Dermis blood vessel endothelial cell (primary cell): ENCODE measurements around the gene BLVRA. TPM values are rescaled to one million over a fixed set of nuclear protein-coding genes. Genes with fewer than 3 reads are reported as not detected.
"Not testable (repeated sequence)": the region's sequence is repeated elsewhere in the genome, so short reads cannot be mapped to it uniquely, and the experiment has no call there.

Experiments
- DNase-seq: peaks from one replicate; pipeline ENCODE4 v3.0.0; 2010
- total RNA-seq: library from RNA; depleted of rRNA; stranded (reverse); fragments of >200 nt; gene quantifications from 2 replicates; pipeline ENCODE4 v1.2.3, GENCODE V29; 2014

Gene BLVRA
- total RNA-seq, 1 donor from 2014 or later, result 32.0 TPM

DNA sequence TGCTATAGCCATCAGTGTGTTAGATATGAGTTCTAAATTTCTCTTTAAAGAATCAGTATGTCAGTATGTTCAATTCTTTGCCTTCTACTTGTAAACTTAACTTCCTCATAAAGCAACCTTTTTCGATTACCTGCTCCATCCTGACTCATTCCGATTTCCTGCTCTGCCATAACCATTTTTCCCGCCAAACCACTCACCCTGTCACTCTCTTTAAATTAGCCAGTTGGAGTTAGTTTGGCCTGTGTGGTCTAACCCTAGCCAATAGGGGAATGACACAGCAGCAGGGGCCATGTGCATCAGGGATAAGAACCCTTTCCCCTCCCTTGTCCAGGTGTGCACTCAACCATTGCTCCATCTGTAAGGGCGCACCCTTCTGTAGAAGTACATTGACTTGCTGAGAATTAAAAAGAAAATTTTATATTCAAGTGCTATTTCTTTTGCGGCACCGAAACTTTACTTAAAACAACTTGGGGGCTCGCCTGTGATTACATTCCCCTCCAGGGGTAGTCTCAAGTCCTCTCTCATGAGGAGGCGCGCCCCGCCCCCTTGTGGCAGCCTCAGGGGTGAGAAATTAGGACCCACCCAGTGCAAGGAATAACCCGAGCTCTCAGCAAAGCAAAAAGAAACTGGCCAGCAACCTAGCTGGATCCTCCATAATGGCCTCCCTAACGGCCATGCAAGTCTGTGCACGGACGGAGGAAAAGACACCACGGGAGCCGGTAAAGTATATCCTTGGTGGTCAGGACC lies 51.9 kb downstream of the BLVRA start:
- DNase-seq, result peak; percentile 5

DNA sequence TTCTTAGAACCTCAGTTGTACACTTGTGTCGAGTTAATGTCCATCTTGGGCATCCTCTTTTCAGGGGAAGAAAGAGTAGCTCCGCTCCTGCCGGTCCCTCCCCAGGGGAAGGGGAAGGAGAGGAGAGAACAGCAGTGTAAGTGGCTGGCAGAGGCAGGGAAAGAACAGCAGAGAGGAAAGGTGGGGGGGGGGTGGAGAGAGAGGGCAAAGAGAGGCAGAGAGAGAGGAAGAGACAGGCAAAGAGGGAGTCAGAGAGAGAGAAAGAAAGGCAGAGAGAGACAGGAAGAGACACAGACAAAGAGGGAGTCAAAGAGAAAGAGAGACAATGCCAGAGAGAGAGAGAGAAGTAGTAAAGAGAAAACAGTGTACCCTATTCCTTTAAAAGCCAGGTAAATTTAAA lies 56.9 kb downstream of the BLVRA start:
- DNase-seq, result no peak

DNA sequence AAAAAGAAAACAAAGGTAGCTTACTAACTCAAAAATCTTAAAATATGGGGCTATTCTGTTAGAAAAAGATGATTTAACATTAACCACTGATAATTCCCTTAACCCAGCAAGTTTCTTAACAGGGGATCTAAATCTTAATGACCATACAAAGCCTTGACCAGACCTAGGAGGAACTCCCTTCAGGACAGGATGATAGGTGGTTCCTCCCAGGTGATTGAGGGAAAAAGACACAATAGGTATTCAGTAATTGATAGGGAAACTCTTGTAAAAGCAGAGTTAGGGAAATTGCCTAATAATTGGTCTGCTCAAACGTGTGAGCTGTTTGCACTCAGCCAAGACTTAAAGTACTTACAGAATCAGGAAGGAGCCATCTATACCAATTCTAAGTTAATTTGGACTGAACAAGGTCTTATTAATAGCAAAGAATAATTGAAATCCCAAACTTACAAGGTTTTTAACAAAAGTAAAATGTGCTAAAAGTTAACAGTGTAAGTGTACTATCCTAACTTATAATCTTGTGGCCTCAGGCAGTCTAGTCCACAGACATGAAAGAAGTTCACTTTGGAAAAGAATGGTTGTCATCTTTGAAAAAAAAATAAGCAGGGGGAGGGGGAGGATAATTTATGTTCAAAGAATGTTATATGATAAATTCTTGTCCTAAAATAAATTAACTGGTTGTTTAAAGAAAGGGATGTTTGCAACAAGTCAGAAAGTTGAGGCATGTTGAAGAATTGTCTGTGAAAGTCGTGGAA lies 57.7 kb downstream of the BLVRA start:
- DNase-seq, result not testable (repeated sequence)

DNA sequence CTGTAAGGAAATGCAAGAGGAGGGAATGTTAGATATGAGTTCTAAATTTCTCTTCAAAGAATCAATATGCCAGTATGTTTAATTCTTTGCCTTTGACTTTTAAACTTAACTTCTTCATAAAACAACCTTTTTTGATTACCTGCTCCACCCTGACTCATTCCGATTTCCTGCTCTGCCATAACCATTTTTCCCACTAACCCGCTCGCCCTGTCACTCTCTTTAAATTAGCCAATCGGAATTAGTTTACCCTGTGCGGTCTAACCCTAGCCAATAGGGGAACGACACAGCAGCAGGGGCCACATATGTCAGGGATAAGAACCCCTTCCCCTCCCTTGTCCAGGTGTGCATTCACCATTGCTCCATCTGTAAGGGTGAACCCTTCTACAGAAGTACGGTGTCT lies 64.9 kb downstream of the BLVRA start:
- not testable (repeated sequence) for DNase-seq

DNA sequence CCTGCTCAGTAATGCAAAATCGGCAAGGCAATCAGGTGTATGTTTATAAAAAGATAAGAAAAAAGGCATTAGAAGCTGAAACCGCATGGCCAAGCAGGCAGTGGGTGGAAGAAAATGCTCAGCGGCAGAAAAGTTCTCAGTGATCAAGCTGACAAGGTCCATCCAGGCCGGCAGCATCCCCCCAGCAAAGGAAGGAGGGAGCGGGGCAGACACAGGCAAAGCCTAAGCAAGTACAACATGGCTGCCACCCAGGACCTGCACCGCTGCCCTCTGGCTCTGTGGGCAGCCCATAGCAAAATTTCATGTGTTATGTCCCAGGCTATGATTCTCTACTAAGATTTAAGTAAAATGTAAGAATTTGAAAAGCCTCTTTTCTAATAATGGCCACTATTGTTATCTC lies 65.5 kb downstream of the BLVRA start:
- DNase-seq, result no peak

DNA sequence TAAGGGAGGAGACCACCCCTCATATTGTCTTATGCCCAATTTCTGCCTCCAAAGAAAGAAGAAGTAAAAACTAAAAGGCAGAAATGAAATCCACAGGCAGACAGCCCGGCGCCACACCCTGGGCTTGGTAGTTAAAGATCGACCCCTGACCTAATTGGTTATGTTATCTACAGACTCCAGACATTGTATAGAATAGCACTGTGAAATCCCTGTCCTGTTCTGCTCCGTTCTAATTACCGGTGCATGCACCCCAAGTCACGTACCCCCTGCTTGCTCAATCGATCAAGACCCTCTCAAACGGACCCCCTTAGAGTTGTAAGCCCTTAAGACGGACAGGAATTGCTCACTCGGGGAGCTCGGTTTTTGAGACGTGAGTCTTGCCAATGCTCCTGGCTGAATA lies 66.0 kb downstream of the BLVRA start:
- not testable (repeated sequence) for DNase-seq

DNA sequence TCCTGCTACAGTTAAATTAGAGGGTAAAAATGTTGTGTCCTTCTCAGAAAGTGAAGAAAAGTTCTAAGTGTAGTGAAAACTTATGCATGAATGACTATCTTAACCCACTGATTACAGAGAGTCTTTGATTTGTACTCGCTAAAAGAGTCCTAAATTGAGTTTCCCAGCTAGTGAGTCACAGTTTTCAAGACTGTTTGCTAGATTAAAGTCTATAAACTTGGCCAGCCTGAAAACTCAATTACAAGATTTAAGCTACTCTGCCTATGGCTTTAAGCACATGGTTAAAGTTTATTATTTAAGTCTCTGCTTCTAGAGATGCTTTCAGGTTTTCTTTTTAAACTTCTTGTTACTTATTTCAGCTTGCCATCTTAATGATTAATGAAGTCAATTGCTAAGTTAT lies 66.5 kb downstream of the BLVRA start:
- no peak for DNase-seq

DNA sequence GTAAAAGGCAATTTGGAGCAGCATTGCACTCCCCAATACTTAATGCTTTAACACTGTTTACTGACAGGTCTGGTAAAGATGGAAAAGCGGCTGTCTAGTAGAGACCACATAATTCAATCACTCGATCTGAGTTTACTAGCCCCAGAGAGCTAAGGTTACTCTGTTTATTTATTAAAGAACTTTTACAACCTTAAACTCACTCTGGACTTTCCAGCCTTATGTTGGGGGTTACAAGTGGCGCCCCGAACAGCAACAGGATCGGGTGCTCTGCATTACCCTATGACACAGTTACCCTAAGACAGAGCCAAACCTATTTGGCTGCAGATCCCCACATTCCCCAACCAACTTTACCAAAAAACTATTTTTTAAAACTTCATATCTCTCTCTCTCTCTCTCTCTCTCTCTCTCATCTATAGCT lies 66.9 kb downstream of the BLVRA start:
- no peak for DNase-seq

DNA sequence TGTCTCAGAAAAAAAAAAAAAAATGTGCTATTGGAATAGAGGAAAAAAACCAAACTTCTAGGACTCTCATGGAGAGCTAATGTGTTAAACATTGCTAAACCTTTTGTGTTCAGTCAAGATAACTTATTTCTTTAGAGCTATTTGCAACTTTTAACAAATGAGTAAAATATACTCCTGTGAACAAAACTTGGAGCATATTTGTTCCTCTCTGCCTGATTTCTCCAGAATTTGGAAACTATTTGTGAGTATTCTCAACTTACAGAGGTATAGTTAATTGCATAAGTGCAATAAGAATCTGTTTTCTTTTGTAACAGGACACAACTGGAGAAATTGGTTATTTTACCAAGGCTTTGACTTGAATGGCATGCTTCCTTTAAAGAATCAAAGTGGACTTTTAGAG lies 72.4 kb downstream of the BLVRA start:
- not testable (repeated sequence) for DNase-seq

DNA sequence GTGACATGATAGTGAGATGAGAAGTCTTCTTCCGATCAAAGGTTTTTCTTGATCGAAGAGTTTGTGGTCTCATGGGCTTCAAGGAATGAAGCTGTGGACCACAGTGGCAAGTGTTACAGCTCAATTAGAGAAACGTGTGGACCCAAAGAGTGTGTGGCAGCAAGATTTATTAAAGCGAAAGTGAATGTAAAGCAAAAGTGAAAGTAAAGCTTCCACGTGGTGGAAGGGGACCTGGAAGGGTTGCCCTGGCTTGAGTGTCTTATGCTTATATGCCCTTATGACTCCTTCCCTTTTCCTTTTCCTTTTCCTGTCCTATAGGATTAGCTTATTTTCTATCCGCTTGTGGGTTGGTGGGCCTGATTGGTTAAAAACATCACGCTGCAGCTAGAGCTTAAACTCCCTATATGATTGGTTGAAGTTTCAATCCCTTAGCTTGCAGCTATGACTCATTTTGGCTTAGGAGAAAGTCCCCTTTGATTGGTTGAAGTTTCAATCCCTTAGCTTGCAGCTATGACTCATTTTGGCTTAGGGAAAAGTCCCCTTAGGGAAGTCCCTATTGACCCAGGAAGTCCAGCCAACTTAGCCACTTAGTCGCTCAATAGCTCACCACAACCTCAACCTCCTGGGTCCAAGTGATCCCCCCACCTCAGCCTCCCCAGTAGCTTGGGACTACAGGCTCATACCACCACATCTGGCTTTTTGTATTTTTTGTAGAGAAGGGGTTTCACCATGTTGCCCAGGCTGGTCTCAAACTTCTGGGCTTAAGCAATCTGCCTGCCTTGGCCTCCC lies 76.2 kb downstream of the BLVRA start:
- peak; percentile 31 for DNase-seq

DNA sequence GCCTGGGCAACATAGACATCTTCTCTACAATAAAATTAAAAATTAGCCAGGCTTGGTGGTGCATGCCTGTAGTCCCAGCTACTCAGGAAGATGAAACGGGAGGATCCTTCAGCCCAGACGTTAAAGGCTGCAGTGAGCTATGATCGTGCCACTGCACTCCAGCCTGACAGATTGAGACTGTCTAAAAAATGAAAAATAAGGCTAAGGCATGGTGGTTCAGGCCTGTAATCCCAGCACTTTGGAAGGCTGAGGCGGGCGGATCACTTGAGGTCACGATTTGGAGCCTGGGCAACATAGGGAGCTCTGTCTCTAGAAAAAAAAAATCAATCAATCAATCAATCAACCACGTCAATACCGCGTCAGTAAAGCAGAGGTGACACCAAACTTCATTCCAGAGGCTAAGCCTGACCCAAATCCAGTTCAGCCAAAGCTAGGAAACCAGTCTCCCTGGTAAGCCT lies 79.8 kb downstream of the BLVRA start:
- no peak for DNase-seq

DNA sequence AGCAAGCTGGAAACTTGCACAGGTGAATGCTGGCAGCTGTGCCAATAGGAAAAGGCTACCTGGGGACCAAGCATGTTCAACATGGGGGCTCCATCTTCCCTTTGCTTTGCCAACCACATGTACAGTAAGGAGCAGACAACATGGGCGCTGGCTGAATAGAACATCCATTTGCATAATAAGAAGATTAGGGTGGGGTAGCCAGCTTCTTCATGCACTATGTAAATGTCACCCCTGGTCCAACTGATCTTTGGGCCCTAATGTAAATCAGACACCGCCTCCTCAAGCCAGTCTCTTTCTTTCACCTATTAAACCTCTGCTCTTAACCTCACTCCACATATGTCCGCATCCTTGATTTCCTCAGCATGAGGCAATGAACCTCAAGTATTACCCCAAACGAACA lies 84.8 kb downstream of the BLVRA start:
- no peak for DNase-seq

DNA sequence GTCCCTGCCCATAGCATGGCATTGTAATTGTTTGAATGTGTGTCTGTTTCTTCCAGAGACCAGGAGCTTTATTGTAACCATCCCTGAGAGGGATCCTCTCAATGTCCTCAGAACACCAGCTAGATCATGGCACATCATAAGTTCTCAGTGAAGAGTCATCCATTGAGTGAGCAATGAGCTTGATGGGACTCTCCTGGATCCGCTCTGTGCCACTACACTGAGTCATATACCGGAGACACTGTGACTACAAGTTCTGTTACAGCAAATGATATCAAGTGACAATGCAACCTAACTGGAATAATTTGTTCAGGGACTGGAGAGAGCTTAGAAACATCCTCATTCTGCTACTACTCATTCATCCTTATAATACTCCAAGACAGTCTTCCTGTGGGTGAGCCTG lies 85.8 kb downstream of the BLVRA start:
- DNase-seq, result no peak

DNA sequence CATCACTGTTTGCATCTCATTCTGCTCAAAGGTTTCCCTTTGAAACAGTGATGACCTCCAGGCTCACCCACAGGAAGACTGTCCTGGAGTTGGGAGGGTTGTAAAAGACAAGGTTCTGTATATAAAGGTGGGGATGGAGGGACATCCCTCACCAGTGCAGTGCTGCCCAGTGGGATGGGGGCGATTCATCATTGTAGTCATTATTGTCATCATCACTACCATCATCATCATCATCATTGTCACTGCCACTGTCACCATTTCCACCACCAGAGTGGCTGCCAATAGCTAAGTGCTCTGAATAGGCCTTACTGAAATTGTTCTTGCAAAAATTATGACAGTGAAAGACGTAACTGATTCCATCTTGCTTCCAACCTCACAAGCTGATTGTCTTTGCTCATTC lies 86.2 kb downstream of the BLVRA start:
- DNase-seq, result no peak

DNA sequence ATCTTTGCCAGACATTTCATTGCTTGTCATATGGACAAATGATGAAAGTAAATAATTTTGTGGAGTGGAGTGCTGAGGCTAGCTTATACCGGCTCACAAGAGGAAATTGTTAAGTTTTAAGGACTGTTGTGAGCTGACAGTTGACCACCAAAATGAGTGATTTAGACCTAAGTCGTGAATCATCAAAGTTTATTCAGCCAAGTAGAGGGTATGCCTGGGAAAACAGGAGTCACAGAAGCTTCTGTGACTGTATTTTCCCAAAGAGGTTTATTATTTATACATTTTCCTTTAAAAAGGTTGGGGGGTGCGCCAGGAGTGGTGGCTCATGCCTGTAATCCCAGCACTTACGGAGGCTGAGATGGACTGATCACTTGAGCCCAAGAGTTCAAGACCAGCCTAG lies 89.0 kb downstream of the BLVRA start:
- no peak for DNase-seq

DNA sequence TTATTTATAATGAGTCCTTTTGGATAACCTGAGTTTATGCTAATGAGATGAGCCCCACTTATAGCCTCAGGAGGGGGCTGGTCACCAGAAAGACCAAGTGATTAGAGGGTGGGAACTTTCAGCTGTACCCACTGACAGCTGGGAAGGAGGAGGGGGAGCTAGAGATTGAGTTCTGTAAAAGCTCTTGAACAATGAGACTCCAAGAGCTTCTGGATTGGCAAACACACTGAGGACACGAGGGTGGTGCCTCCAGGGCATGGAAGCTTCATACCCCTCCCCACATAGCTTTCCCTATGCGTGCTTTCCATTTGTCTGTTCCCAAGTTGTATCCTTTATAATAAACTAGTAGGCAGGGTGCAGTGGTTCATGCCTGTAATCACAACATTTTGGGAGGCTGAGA lies 90.6 kb downstream of the BLVRA start:
- no peak for DNase-seq

DNA sequence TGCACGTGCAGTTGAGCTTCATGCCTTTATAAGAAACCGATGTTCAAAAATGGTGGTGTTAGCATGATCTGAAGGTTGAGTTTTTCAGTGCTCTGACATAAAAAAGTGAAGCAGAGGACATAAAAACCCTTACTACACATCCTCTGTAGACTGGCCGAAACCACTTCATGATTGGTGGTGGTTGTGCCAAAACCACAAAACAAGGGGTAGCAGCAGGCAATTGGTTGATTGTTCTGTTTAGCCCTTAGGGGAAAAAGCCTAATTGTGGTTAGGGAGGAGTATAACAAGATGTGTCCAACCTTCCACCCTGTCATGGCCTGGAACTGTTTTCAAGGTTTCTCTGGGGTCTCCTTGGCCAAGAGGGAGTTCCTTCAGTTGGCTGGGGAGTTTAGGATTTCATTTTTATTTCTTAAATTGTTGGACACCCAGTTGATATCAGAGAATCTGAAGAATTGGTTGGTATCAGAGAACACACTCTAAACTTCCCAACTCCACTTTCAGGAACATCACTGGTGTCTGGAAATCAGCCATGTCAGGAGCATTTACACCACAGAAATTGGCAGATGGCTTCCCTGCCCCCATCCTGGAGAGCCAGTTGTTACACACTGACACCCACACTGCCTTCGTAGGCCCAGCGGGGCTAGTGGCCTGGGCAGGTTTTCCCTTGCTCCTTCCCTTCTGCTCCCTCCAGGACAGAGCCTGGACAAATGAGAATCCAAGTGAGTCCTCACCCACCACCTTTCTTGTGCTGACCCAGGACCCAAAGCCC lies 92.1 kb downstream of the BLVRA start:
- no peak for DNase-seq

DNA sequence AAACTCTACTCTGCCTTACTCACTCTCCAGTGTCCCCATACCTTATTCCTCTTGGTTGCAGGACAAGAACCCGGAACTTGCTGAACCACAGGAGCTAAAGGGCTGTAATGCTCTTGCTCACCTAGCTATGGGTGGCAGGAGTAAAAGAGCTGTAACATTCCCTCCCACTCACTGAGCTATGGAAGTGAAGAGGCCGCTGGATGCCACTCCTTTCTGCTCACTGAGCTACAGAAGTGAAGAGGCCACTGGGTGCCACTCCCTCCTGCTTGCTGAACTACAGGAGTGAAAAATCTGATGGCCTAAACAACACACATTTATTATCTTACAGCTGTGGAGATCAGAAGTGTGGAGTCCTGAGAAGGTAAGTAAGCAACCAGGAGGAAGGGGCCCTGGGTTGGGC lies 93.3 kb downstream of the BLVRA start:
- DNase-seq, result no peak

DNA sequence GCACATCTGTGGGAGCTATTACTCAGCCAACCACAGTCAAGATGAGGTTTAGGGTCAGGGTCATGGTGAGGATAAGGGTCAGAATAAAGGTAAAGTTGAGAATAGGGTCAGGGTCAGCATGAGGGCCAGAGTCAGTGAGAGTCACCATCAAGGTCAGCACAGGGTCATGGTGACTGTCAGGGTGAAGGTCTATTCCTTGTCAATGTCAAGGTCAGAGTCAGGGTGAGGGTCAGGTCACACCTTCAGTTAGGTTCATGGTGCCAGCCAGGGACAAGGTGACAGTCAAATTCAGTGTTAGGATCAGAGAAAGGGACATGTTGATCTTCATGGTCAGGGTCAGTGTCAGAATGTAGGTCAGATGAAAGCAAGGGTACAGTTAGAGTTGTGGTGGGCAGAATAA lies 96.7 kb downstream of the BLVRA start:
- DNase-seq, result no peak

DNA sequence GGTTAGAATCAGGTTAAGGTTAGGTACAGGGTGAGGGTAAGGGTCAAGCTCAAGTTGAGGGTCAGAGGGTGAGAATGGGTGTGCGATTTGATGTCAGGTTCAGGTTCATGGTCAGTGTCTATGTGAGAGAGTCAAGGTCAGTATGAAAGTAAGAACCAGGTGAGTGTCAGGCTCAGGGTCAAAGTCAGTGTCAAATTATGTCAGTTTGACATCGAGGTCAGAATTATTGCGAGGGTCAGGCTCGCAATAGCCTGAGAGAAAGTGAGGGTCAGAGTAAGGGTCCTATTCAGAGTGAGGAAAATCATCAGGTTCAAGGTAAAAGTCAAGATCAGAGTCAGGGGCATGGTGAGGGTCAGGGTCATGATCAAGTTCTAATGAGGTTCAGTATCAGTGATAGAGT lies 97.8 kb downstream of the BLVRA start:
- no peak for DNase-seq
